GM10248 (cell line): Measurements from ENCODE around the gene STK38L.

Experiments
- CTCF ChIA-PET: fragments of 300-600 bp; sonication (Branson Sonifier 250); formaldehyde crosslinking; extraction: SDS; loops from one replicate; lab custom pipeline; 2021; ENCODE audit warnings: antibody characterized with exemption; lab: Yijun Ruan, JAX
- POLR2A ChIA-PET: fragments of 350-650 bp; sonication (Branson Sonifier 250); formaldehyde crosslinking; extraction: SDS; loops from one replicate; lab custom pipeline; 2020; ENCODE audit warnings: antibody characterized with exemption; lab: Yijun Ruan, JAX
- DNase-seq: peaks from one replicate; pipeline ENCODE4 v3.0.0; 2012; ENCODE audit errors: extremely low spot score
- CTCF ChIP-seq: IDR thresholded peaks from 2 replicates; pipeline ENCODE4 v1.5.1; 2012; ENCODE audit warnings: mild to moderate bottlenecking, low read depth; ENCODE audit errors: extremely low read depth, missing control alignments, control extremely low read depth

Gene STK38L

DNA sequence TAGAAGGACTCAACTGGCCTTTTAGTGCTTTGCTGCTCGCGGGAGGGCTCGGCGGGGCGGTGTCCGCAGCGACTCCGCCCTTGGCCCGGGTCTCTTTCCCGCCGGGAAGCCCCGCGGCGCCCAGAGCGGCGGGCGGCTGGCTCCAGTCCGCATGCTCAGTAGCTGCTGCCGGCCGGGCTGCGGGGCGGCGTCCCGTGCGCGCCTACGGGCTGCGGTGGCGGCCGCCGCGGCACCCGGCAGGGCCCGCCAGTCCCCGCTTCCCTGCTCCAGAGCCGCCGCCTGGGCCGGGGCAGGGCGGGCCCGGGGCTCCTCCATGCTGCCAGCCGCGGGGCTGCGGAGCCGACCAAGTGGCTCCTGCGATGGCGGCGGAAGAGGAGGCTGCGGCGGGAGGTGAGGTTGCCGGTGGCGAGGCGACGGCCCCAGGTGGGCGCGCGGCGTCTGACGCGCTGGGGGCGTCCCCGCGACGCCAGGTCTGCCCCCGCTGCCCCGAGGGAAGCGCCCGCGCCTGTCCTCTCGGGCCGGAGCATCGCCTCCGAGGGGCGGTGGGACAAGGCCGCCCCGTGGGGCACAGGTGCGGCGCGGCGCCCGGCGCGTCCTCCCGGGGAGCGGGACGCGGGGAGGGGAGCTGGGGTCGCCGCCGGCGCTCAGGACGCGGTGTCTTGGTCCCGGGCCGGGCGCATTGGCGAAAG is 88.8 kb downstream of the STK38L start, which contains the start of gene BMAL2:
Gene BMAL2 (plus strand): TSS at position 123 of the 689 bp plus-strand sequence. CDS start 237 bp downstream, at position 360.
- peak; percentile 74 for DNase-seq
- CTCF ChIA-PET = interaction anchor here (0.8 to 1.9 kb wide), 8 partner anchors 9 to 319 kb away, joined by 3 to 10 read pairs (median 4); partner anchors contain the start of gene TM7SF3
- no peak for TF ChIP-seq CTCF
- POLR2A ChIA-PET = interaction anchor here (1.2 kb wide), 1 partner anchor 30 kb away, joined by 3 read pairs; no protein-coding TSS in a partner anchor

DNA sequence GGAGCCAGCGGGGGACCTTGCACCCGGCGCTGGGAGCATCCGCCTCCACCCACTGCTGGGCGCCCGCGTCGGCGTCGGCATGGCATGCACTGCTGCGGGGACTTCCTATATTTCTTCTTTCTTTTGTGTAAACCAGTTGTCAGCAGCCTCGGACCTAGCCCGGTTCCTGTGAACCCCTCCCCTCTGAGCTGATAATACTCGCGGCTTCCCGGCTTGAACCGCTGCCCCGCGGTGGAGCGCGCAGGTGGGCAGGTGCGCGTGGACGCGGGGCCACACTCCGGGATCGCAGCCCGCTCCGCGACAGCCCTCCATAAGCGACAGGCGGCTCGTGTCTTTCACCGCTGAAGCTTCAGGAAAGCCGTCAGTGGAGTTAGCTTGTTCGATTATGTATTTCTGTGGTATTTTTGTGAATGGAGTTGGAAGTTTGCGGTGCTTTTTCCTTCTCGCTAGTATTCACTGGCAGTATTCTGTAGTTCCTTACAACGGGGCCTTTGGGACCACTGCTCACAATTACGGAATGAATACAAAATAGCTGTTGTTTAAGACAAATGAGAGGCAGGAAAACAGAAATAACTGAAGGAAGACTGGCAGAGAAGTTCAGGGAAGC is 89.4 kb downstream of the STK38L start:
- DNase-seq = peak; percentile 45
- ChIA-PET POLR2A (interaction anchor here (1.2 kb wide), 1 partner anchor 31 kb away, joined by 3 read pairs; no protein-coding TSS in a partner anchor), CTCF (interaction anchor here (1.2 to 1.9 kb wide), 9 partner anchors 9 to 371 kb away, joined by 3 to 10 read pairs (median 4); partner anchors contain the start of gene TM7SF3)
- TF ChIP-seq CTCF = no peak

GRCh38 chr12:27334042-27334720 is 90.1 kb downstream of the STK38L start:
- ChIA-PET POLR2A (no interaction called here), CTCF (interaction anchor here (1.1 to 1.9 kb wide), 9 partner anchors 8 to 370 kb away, joined by 3 to 10 read pairs (median 4); partner anchors contain the start of gene TM7SF3)
- TF ChIP-seq CTCF = no peak
- DNase-seq = peak; percentile 35

GRCh38 chr12:27334721-27335082 is 90.6 kb downstream of the STK38L start:
- no peak for DNase-seq
- ChIA-PET POLR2A (no interaction called here), CTCF (interaction anchor here (1.1 to 1.9 kb wide), 6 partner anchors 11 to 370 kb away, joined by 3 to 10 read pairs (median 4); no protein-coding TSS in a partner anchor)
- no peak for TF ChIP-seq CTCF

DNA sequence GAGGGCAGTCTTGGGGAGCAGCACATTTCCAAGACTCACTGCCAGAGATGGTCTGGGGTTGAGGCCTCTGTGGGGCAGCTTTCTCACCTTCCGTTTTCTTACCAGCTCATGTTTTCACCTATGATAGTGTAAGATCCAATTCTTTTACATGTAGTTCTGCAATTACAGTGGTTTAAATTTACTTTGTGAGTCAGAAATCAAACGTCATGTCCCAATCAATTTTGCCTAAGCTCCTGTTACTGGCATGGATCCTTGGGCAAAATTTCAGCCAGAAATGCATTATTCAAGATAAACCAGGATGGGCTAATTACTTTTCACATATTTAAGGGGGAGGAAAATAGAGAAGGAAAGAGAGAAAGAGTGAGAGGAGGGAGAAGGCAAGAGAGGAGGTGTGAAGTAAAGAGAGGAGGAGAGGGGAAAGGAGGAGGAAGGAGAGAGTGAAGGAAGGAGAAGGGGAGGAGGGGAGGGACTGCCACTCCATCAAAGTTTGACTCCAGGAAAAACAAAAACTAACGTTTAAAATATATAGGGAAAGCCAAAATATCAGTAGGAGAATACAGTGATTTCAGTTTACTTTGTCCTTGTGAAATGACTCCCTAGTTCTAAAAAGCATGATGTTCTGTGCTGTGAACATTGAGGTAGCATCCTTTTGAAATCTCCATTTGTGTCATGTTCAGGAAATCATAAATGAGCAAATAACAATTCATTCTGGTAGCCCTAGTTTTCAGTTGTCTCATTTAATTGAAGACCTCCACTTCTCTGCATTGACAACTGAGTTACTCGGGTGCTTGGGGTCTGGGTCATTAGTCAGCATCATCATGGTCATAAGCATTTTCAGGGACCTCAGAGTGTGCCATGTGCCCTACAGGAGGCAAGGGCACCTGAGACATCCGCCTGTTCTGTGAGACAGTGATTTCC is 91.5 kb downstream of the STK38L start:
- ChIA-PET POLR2A (no interaction called here), CTCF (interaction anchor here (1.2 to 1.7 kb wide), 3 partner anchors 38 to 369 kb away, joined by 3 to 4 read pairs (median 4); no protein-coding TSS in a partner anchor)
- no peak for TF ChIP-seq CTCF
- DNase-seq = no peak
